ENCODE measurements around the gene TTC32. TPM values are rescaled to one million over a fixed set of nuclear protein-coding genes. Genes with fewer than 3 reads are reported as not detected.

Gene TTC32
- 11.5 and 16.1 TPM in 2 replicates for total RNA-seq (2021)
- percentile 90 among the genes with signal in this experiment for Bru-seq, nascent RNA
- percentile 86 among the genes with signal in this experiment for BruChase-seq, experiment 1, labeled RNA remaining after a 2-hour chase
- percentile 63 among the genes with signal in this experiment for BruChase-seq, experiment 2, labeled RNA remaining after a 6-hour chase
- long read RNA-seq, transcript TTC32-201 (3 exons, 822 nt), result major isoform, 7 of 21 reads
- long read RNA-seq, partial matches to known transcripts, result 0 of 21 reads
- long read RNA-seq, other reads (novel, unspliced or antisense), result 11 of 21 reads

GRCh38 chr2:19901442-19902215 is at the start of gene TTC32:
Gene TTC32 (minus strand): TSS chr2:19901983. CDS start chr2:19901854, 129 bp downstream.
- Histone ChIP-seq H3K4me1 (ENCODE audit: insufficient read depth, low read length, poor library complexity, severe bottlenecking) (peaks cover 28% of the 10 kb centered on the region), H3K36me3 (ENCODE audit: insufficient read depth, low read length, poor library complexity, severe bottlenecking) (no peaks in the 10 kb centered on the region), H3K27me3 (replicated peaks; ENCODE audit: insufficient read depth, low read depth, low read length, poor library complexity) (no peaks in the 10 kb centered on the region), H3K4me3 (ENCODE audit: low read depth, low read length, poor library complexity, severe bottlenecking) (peak within 1 kb of the TSS; percentile 68), H3K9me3 (ENCODE audit: low read depth, low read length, poor library complexity, severe bottlenecking) (no peaks in the 10 kb centered on the region), H3K27ac (ENCODE audit: low read depth, low read length, poor library complexity, severe bottlenecking) (peak within 1 kb of the TSS; percentile 97)
- intact Hi-C loops (cut with micrococcal nuclease; ENCODE audit: unreplicated experiment), result loop anchor here (5.0 kb wide), 1 partner anchor 151 kb away; the partner anchor contains the start of gene LAPTM4A
- CTCF ChIA-PET, result no interaction called here
- DNase-seq (ENCODE audit: low spot score), result peak; percentile 95
- POLR2A ChIA-PET (ENCODE audit: low non-redundant PET), result no interaction called here
- TF ChIP-seq CTCF (conservative IDR thresholded peaks at IDR 0.05; ENCODE audit: low read depth, low read length) (no peak), EZH2 (IDR thresholded peaks at IDR 0.05; ENCODE audit: borderline replicate concordance, low read depth, low read length, poor library complexity, severe bottlenecking) (no peak)
- no TSS peak for BruUV-seq (replicated peaks)

- POLR2A ChIA-PET (ENCODE audit: low non-redundant PET), result interaction anchor here (0.6 kb wide), 1 partner anchor 197 kb away, joined by 4 read pairs; no protein-coding TSS in a partner anchor
Observed at GRCh38 chr2:19949071-19949470, 47.3 kb upstream of the TTC32 start.

More at GRCh38 chr2:19949071-19949470, 47.3 kb upstream of the TTC32 start:
- H3K27me3 ChIP-seq (replicated peaks; ENCODE audit: insufficient read depth, low read depth, low read length, poor library complexity), result no peaks in the 10 kb centered on the region
- DNase-seq (ENCODE audit: low spot score), result no peak
- BruUV-seq (replicated peaks), result no TSS peak
- TF ChIP-seq EZH2 (IDR thresholded peaks at IDR 0.05; ENCODE audit: borderline replicate concordance, low read depth, low read length, poor library complexity, severe bottlenecking) (no peak), CTCF (conservative IDR thresholded peaks at IDR 0.05; ENCODE audit: low read depth, low read length) (no peak)
- CTCF ChIA-PET, result no interaction called here
- no peaks in the 10 kb centered on the region for H3K9me3 ChIP-seq (ENCODE audit: low read depth, low read length, poor library complexity, severe bottlenecking)
- no peak overlapping the region for H3K27ac ChIP-seq (ENCODE audit: low read depth, low read length, poor library complexity, severe bottlenecking)
- intact Hi-C loops (cut with micrococcal nuclease; ENCODE audit: unreplicated experiment), result no loop called here
- no peaks in the 10 kb centered on the region for H3K4me1 ChIP-seq (ENCODE audit: insufficient read depth, low read length, poor library complexity, severe bottlenecking)
- H3K4me3 ChIP-seq (ENCODE audit: low read depth, low read length, poor library complexity, severe bottlenecking), result no peak overlapping the region
- H3K36me3 ChIP-seq (ENCODE audit: insufficient read depth, low read length, poor library complexity, severe bottlenecking), result peaks cover 9% of the 10 kb centered on the region
